GM23338 (cell line): ENCODE results near the gene HSD11B1L. TPM values are rescaled to one million over a fixed set of nuclear protein-coding genes. Genes with fewer than 3 reads are reported as not detected.

Experiments used
- ATAC-seq: fragments of 200-7000 bp; cut with Tn5 transposase; 3 replicates; pipeline ENCODE4 v1.9.1; 2020
- DNase-seq: peaks from one replicate; pipeline ENCODE4 v3.0.0-alpha.2; 2015; ENCODE audit warnings: low spot score
- H2AFZ ChIP-seq: fragments of 200-600 bp; sonication (generic); 2 replicates; pipeline ENCODE4 v1.8.0; 2016; ENCODE audit warnings: antibody characterized with exemption, mild to moderate bottlenecking, moderate library complexity
- H3F3A ChIP-seq: fragments of 200-600 bp; sonication (generic); replicated peaks from 2 replicates; pipeline ENCODE4 v1.8.0; 2017; ENCODE audit warnings: antibody characterized with exemption, mixed run types, low read depth
- H3K27ac ChIP-seq: fragments of 200-600 bp; sonication (generic); 2 replicates; pipeline ENCODE4 v1.6.1; 2016; ENCODE audit warnings: low read depth
- H3K27me3 ChIP-seq: fragments of 200-600 bp; sonication (generic); 2 replicates; pipeline ENCODE4 v1.8.0; 2016; ENCODE audit warnings: mild to moderate bottlenecking, mixed run types, moderate library complexity; ENCODE audit not compliant: insufficient read depth
- H3K36me3 ChIP-seq: fragments of 200-600 bp; sonication (generic); 2 replicates; pipeline ENCODE4 v1.8.0; 2016; ENCODE audit warnings: mild to moderate bottlenecking; ENCODE audit not compliant: insufficient read depth
- H3K4me1 ChIP-seq: fragments of 200-600 bp; sonication (generic); 2 replicates; pipeline ENCODE4 v1.8.0; 2016; ENCODE audit warnings: mild to moderate bottlenecking, moderate library complexity; ENCODE audit not compliant: insufficient read depth
- H3K4me2 ChIP-seq: fragments of 200-600 bp; sonication (generic); 2 replicates; pipeline ENCODE4 v1.7.1; 2017; ENCODE audit warnings: mixed run types
- H3K4me3 ChIP-seq: fragments of 200-600 bp; sonication (generic); 2 replicates; pipeline ENCODE4 v1.6.1; 2016; ENCODE audit warnings: mixed run types
- H3K79me2 ChIP-seq: fragments of 200-600 bp; sonication (generic); replicated peaks from 2 replicates; pipeline ENCODE4 v1.8.0; 2017; ENCODE audit warnings: mild to moderate bottlenecking; ENCODE audit not compliant: insufficient read depth
- H3K9me2 ChIP-seq: fragments of 200-600 bp; sonication (generic); 2 replicates; pipeline ENCODE4 v1.8.0; 2017; ENCODE audit not compliant: insufficient read depth
- H4K20me1 ChIP-seq: fragments of 200-600 bp; sonication (generic); replicated peaks from 2 replicates; pipeline ENCODE4 v1.8.0; 2017; ENCODE audit warnings: mild to moderate bottlenecking; ENCODE audit not compliant: insufficient read depth
- H3K27ac Mint-ChIP-seq: 2 replicates; pipeline ENCODE4 v1.8.0; 2020; ENCODE audit warnings: inconsistent platforms, mild to moderate bottlenecking, moderate library complexity, mixed read lengths
- H3K27me3 Mint-ChIP-seq: 3 replicates; pipeline ENCODE4 v1.8.0; 2022; ENCODE audit warnings: low read depth, mild to moderate bottlenecking, moderate library complexity, mixed read lengths, inconsistent platforms; ENCODE audit not compliant: insufficient read depth, poor library complexity
- H3K36me3 Mint-ChIP-seq: 3 replicates; pipeline ENCODE4 v1.8.0; 2021; ENCODE audit warnings: low read depth, mild to moderate bottlenecking, inconsistent platforms, moderate library complexity, mixed read lengths
- H3K4me1 Mint-ChIP-seq: 3 replicates; pipeline ENCODE4 v1.8.0; 2020; ENCODE audit warnings: mild to moderate bottlenecking, inconsistent platforms, mixed read lengths
- H3K4me3 Mint-ChIP-seq: 3 replicates; pipeline ENCODE4 v1.8.0; 2021; ENCODE audit warnings: moderate library complexity, mild to moderate bottlenecking, inconsistent platforms, mixed read lengths
- H3K9me3 Mint-ChIP-seq: 3 replicates; pipeline ENCODE4 v1.8.0; 2020; ENCODE audit warnings: moderate library complexity, mild to moderate bottlenecking, inconsistent platforms, mixed read lengths
- CREB1 ChIP-seq: fragments of 250-450 bp; sonication (Bioruptor Pico); IDR thresholded peaks from 2 replicates; pipeline ENCODE4 v1.5.0; 2020; ENCODE audit warnings: low read depth, mild to moderate bottlenecking, moderate library complexity
- EZH2 ChIP-seq: fragments of 200-600 bp; sonication (generic); IDR thresholded peaks from one replicate; pipeline ENCODE4 v1.8.0; 2017; ENCODE audit warnings: antibody characterized with exemption, mild to moderate bottlenecking, low read depth; ENCODE audit not compliant: unreplicated experiment
- EZH2phosphoT487 ChIP-seq: fragments of 200-600 bp; sonication (generic); IDR thresholded peaks from one replicate; pipeline ENCODE4 v1.8.1; 2018; ENCODE audit warnings: antibody characterized with exemption; ENCODE audit not compliant: unreplicated experiment
- JUNB ChIP-seq: IDR thresholded peaks from one replicate; pipeline ENCODE4 v1.6.1; 2016; ENCODE audit warnings: antibody characterized with exemption; ENCODE audit not compliant: unreplicated experiment
- NANOG ChIP-seq: IDR thresholded peaks from 2 replicates; pipeline ENCODE4 v1.6.1; 2016; ENCODE audit warnings: antibody characterized with exemption, borderline replicate concordance
- POLR2AphosphoS5 ChIP-seq: IDR thresholded peaks from 2 replicates; pipeline ENCODE4 v1.6.1; 2016; ENCODE audit warnings: antibody characterized with exemption, low read depth
- STAT1 ChIP-seq: IDR thresholded peaks from one replicate; pipeline ENCODE4 v1.6.1; 2016; ENCODE audit warnings: antibody characterized with exemption; ENCODE audit not compliant: unreplicated experiment
- ZNF114 ChIP-seq: fragments of 250-450 bp; sonication (Bioruptor Pico); IDR thresholded peaks from 2 replicates; pipeline ENCODE4 v1.5.0; 2020; ENCODE audit warnings: mild to moderate bottlenecking, moderate library complexity
- ZNF331 ChIP-seq: fragments of 250-450 bp; sonication (Bioruptor Pico); IDR thresholded peaks from 2 replicates; pipeline ENCODE4 v1.5.0; 2020; ENCODE audit warnings: low read depth, mild to moderate bottlenecking, moderate library complexity
- polyA plus RNA-seq: library from polyadenylated mRNA; unstranded; fragments of >200 nt; fragmentation: Nextera tagmentation; extraction: Ambion mirVana; gene quantifications from 2 replicates; pipeline ENCODE4 v1.2.1, GENCODE V29; 2016
- total RNA-seq: library from RNA; depleted of rRNA; stranded (reverse); fragments of >200 nt; shearing (Covaris generic); gene quantifications from 2 replicates; pipeline ENCODE4 v1.2.3, GENCODE V29; 2014
- TF ChIP-seq, protein P1 (sequence below): IDR thresholded peaks from one replicate; pipeline ENCODE4 v1.6.1; 2018; ENCODE audit warnings: antibody characterized with exemption; ENCODE audit not compliant: unreplicated experiment
- TF ChIP-seq, protein P2 (sequence below), 2 experiments: fragments of 200-600 bp in 1 of 2; sonication (generic) in 1 of 2; conservative IDR thresholded peaks; 2 replicates each; pipeline versions ENCODE4 v1.5.1 to v1.6.1; 2016 to 2017; ENCODE audit warnings: antibody characterized with exemption in 2 of 2, low read depth in 2 of 2, mild to moderate bottlenecking in 2 of 2, moderate library complexity in 1 of 2
- TF ChIP-seq, protein P3 (sequence below): IDR thresholded peaks from 2 replicates; pipeline ENCODE4 v1.6.1; 2016; ENCODE audit warnings: antibody characterized with exemption

HSD11B1L gene
- total and polyA plus RNA-seq, 2 experiments from 2014 or later, result 12.9 to 18.4 TPM

DNA sequence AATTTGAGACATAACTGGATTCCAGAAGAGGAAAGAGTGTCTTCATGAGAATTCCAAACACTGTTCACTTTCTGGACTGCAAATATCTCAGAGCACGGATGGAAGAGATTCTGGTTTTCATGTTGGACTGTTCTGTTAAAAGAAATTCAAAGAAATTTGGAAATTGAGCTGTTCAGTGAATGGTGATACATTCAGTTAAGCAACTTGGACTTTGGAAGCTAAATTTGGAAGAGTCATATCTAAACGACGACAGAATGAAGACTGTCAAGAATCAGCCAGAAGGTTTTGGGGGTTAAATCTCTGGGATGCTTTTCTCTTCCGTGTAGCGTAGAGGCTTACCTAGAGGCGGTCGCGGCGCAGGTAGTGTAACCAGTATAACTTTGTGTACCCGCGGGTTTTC lies 32.4 kb upstream of the HSD11B1L start (continued):
- TF ChIP-seq, protein P1, sequence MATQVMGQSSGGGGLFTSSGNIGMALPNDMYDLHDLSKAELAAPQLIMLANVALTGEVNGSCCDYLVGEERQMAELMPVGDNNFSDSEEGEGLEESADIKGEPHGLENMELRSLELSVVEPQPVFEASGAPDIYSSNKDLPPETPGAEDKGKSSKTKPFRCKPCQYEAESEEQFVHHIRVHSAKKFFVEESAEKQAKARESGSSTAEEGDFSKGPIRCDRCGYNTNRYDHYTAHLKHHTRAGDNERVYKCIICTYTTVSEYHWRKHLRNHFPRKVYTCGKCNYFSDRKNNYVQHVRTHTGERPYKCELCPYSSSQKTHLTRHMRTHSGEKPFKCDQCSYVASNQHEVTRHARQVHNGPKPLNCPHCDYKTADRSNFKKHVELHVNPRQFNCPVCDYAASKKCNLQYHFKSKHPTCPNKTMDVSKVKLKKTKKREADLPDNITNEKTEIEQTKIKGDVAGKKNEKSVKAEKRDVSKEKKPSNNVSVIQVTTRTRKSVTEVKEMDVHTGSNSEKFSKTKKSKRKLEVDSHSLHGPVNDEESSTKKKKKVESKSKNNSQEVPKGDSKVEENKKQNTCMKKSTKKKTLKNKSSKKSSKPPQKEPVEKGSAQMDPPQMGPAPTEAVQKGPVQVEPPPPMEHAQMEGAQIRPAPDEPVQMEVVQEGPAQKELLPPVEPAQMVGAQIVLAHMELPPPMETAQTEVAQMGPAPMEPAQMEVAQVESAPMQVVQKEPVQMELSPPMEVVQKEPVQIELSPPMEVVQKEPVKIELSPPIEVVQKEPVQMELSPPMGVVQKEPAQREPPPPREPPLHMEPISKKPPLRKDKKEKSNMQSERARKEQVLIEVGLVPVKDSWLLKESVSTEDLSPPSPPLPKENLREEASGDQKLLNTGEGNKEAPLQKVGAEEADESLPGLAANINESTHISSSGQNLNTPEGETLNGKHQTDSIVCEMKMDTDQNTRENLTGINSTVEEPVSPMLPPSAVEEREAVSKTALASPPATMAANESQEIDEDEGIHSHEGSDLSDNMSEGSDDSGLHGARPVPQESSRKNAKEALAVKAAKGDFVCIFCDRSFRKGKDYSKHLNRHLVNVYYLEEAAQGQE, result no peak
- TF ChIP-seq ZNF331 (CRISPR knock-in tag), result no peak
- TF ChIP-seq, protein P2, sequence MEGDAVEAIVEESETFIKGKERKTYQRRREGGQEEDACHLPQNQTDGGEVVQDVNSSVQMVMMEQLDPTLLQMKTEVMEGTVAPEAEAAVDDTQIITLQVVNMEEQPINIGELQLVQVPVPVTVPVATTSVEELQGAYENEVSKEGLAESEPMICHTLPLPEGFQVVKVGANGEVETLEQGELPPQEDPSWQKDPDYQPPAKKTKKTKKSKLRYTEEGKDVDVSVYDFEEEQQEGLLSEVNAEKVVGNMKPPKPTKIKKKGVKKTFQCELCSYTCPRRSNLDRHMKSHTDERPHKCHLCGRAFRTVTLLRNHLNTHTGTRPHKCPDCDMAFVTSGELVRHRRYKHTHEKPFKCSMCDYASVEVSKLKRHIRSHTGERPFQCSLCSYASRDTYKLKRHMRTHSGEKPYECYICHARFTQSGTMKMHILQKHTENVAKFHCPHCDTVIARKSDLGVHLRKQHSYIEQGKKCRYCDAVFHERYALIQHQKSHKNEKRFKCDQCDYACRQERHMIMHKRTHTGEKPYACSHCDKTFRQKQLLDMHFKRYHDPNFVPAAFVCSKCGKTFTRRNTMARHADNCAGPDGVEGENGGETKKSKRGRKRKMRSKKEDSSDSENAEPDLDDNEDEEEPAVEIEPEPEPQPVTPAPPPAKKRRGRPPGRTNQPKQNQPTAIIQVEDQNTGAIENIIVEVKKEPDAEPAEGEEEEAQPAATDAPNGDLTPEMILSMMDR (conservative IDR thresholded peaks at IDR 0.05; ENCODE audit: low read depth in 2 of 2), result no peak
- TF ChIP-seq POLR2AphosphoS5, result no peak
- no peak for TF ChIP-seq ZNF114 (CRISPR knock-in tag)
- no peak for TF ChIP-seq CREB1 (CRISPR knock-in tag)
- TF ChIP-seq NANOG, result no peak
- TF ChIP-seq EZH2, result no peak
- no peak for TF ChIP-seq STAT1
- TF ChIP-seq, protein P3, sequence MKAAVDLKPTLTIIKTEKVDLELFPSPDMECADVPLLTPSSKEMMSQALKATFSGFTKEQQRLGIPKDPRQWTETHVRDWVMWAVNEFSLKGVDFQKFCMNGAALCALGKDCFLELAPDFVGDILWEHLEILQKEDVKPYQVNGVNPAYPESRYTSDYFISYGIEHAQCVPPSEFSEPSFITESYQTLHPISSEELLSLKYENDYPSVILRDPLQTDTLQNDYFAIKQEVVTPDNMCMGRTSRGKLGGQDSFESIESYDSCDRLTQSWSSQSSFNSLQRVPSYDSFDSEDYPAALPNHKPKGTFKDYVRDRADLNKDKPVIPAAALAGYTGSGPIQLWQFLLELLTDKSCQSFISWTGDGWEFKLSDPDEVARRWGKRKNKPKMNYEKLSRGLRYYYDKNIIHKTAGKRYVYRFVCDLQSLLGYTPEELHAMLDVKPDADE, result no peak
- no peak for TF ChIP-seq EZH2phosphoT487
- TF ChIP-seq JUNB, result no peak

DNA sequence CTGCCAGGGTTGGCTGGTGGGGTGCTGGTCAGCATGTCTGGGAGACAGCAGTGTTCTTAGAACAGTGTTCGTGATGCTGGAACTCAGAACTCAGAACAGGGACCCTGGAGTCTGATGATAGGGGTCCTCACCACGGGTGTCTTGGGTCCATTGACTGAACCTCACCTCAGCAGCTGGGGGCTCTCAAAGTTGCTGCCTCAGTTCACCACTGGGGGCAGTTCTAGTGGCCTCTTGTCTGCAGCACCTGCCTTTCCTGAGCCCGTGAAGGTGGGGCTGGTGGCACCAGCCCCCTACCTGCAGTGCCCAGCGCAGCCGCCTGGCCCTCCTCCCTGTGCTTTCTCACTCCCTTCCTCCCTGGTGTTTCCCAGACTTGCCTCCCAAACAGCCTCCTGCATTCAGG lies 29.5 kb upstream of the HSD11B1L start:
- H3K9me3 Mint-ChIP-seq, result no peaks in the 10 kb centered on the region
- peaks cover 88% of the 10 kb centered on the region for H3K36me3 Mint-ChIP-seq
- no peaks in the 10 kb centered on the region for H3K9me2 ChIP-seq
- H3K4me2 ChIP-seq, result no peak overlapping the region
- peaks cover 51% of the 10 kb centered on the region for H3K36me3 ChIP-seq
- H3F3A ChIP-seq, result peaks cover 18% of the 10 kb centered on the region
- peaks cover 19% of the 10 kb centered on the region for H3K79me2 ChIP-seq
- H3K27ac Mint-ChIP-seq, result no peak overlapping the region
- DNase-seq (peak; percentile 17), ATAC-seq (peak; percentile 69)
- peaks cover 2% of the 10 kb centered on the region for H3K27me3 Mint-ChIP-seq
- H4K20me1 ChIP-seq, result peaks cover 33% of the 10 kb centered on the region
- H2AFZ ChIP-seq, result no peak overlapping the region
- H3K4me3 Mint-ChIP-seq, result no peak overlapping the region
- no peaks in the 10 kb centered on the region for H3K27me3 ChIP-seq
- no peaks in the 10 kb centered on the region for H3K4me1 Mint-ChIP-seq
- H3K27ac ChIP-seq, result no peak overlapping the region
- H3K4me1 ChIP-seq, result no peaks in the 10 kb centered on the region
- TF ChIP-seq, protein P2 (conservative IDR thresholded peaks at IDR 0.05; ENCODE audit: low read depth in 2 of 2), result peak in 1 of 2 experiments; percentile 3; a peak in 1 of 4 replicates
- TF ChIP-seq EZH2, result no peak
- no peak for TF ChIP-seq EZH2phosphoT487
- TF ChIP-seq, protein P3, result no peak
- no peak for TF ChIP-seq ZNF331 (CRISPR knock-in tag)
- H3K4me3 ChIP-seq, result no peak overlapping the region
